Fibroblast of pulmonary artery (primary cell): Measurements from ENCODE around the gene PTCSC3.

Experiments used
- DNase-seq: peaks from one replicate; pipeline ENCODE4 v3.0.0-alpha.2; 2010; ENCODE audit warnings: low read depth
- H3K4me3 ChIP-seq: replicated peaks from 2 replicates; pipeline ENCODE4 v1.5.1; 2011; ENCODE audit warnings: low read depth, mild to moderate bottlenecking, control low read depth, low read length, moderate library complexity
- TF ChIP-seq, protein P1 (sequence below): IDR thresholded peaks from 2 replicates; pipeline ENCODE4 v1.5.1; 2011; ENCODE audit warnings: mild to moderate bottlenecking, control low read depth, low read length, inconsistent platforms; ENCODE audit errors: missing control alignments

PTCSC3 gene

DNA sequence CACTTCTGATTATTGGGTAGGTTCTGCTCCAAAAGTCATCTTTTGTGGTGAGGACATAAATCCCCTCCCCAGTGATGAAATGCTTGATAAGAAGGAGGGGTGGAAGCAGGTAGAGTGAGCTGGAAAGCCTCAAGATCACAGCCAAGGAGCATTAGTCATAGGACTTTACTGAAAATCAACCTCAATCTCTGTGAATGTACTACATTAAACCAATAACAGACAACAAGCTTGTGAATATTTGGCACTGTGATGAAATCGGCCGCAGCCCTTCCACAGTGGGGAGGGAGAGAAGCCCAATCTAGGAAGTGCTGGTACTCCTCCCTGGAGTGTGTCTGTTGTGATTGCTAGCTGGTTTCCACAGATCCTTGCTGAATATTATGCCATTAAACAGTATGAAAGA, 41.2 kb upstream of the PTCSC3 start:
- TF ChIP-seq, protein P1, sequence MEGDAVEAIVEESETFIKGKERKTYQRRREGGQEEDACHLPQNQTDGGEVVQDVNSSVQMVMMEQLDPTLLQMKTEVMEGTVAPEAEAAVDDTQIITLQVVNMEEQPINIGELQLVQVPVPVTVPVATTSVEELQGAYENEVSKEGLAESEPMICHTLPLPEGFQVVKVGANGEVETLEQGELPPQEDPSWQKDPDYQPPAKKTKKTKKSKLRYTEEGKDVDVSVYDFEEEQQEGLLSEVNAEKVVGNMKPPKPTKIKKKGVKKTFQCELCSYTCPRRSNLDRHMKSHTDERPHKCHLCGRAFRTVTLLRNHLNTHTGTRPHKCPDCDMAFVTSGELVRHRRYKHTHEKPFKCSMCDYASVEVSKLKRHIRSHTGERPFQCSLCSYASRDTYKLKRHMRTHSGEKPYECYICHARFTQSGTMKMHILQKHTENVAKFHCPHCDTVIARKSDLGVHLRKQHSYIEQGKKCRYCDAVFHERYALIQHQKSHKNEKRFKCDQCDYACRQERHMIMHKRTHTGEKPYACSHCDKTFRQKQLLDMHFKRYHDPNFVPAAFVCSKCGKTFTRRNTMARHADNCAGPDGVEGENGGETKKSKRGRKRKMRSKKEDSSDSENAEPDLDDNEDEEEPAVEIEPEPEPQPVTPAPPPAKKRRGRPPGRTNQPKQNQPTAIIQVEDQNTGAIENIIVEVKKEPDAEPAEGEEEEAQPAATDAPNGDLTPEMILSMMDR: no peak
- DNase-seq: no peak

DNA sequence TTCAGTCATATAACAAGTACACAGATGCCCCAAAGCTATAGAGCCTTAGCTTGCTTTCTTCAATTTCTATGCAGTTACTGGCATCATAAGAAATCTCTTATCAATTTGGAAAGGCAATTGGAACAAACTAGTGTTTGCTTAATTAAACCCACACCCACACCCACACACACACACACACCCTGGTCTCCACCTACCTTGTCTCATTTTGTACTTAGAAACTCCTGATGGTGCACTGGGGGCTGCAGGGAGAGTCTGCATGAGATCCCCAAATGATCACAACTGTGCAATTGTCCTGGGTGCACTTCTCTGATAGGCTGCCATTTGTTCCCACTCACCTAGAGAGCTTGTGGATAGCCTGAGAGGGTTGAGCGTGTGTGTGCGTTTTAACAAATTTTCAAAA, 40.5 kb upstream of the PTCSC3 start:
- DNase-seq: no peak
- H3K4me3 ChIP-seq: no peak overlapping the region
- TF ChIP-seq, protein P1: no peak

More for the DNA sequence above, 41.2 kb upstream of the PTCSC3 start:
- no peak overlapping the region for H3K4me3 ChIP-seq

DNA sequence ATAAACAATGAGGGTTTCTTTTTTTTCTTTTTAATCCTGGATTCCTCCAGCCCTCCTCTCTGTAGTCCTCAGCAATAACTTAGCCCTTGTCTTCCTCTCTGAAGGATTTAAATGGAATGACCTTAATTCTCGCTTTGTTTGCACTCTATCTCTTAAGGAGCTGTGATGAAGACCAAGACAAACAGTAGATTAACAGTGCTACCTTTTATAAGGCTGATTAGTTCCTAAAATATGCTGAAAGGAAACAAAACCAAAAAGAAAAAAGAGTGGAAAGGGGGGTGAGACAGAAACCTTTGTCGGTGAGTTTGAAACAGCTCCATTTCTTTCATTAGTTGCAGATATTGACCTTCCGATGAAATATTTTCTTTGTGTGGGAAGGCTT, 38.7 kb upstream of the PTCSC3 start:
- no peak for DNase-seq
- TF ChIP-seq, protein P1: no peak
- no peak overlapping the region for H3K4me3 ChIP-seq

DNA sequence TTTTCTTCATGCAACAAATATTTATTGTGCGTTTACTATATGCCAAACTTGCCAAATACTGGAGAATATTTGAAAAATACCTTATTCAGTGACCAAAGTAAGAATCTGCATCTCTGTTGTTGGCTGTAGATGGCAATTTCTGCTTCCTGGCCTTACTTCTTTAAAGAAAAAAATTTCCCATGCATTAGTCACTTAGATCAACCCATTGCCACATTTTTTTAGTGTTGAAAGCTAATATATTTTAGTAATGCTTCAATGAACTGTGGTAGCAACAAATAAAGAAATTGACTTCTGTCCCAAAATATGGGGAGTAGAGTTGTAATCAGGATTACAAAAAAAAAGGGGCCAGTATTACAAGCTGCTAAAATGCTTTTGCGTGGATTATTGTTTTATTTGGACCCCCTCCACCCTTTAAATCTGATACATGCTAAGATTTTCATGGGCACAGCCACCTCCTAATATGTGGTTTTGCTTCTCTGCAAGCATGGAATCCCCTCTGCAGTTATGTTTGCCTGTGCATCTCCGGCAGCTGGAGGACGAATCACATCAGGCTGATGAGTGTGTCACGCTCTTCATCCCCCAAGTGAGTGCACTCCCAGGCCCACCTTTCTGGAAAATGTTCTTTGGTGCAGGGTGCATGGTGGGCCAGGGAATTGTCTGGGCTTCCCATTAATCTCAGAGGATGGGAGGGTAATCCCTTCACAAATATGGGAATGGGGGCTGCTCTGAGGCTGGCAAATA, 38.1 kb upstream of the PTCSC3 start:
- H3K4me3 ChIP-seq: no peak overlapping the region
- TF ChIP-seq, protein P1: no peak
- no peak for DNase-seq

DNA sequence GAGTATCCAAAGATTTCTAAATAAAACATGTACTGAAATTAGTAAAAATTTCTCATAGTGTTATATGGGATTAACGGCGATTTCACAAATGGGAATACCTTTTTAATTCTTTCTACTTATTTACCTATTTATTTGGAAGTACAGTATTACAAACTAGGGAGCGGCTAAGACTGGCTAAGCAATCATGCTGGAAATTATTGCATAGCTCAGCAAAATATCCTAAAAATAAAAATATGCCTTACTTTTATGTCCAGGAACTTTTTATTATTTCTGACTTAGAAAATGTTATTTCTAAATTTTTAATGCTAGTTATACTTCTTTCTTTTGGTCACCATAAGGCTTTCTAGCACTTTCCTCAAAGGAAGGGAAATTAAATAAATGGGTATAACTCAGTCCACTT, 36.5 kb upstream of the PTCSC3 start:
- no peak for DNase-seq
- TF ChIP-seq, protein P1: no peak
- no peak overlapping the region for H3K4me3 ChIP-seq

DNA sequence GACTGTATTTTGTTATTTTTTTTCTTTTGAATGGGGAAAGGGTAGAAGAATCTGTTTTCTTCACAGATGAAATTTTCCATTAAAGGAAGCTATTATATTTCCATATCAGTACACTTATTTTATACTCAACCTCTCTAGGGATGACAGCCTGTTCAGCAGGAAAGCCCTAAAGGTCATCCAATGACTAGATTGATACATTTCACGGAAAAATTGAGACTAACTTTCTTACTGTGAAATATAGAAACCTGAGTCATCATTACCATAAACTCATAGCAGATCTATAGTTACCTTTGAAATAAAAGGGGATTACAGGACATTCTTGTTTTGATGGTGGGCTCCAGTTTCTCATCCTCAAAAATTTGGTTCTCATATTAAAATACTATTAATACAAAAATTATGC, 36.1 kb upstream of the PTCSC3 start:
- TF ChIP-seq, protein P1: no peak
- H3K4me3 ChIP-seq: no peak overlapping the region
- no peak for DNase-seq

DNA sequence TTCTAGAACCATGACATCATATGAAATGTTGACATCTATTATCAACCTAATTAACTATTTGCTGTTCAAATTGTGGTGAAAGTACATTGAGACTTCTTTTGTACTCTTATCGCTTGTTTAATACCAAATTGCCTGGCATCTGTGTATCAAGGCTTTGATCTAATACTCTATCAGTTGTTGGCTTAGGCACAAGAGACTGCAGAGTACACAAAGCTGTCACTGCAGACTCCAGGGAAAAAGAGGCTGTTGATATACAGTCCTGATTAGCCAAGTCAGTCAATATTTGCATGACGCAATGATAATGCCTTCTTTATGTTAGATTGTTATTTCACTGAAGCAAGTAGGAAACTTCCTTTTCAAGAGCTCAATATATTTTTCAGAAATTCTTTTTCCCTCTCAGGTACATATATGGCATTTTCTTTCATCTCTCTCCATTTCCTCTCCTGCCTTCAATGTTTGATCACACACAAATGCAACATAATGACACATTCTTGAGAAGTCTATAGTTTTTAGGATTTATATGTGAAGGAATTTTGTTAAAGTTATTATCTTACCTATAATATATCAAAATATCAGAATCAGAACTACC, 32.3 kb upstream of the PTCSC3 start:
- TF ChIP-seq, protein P1: no peak
- no peak for DNase-seq
- no peak overlapping the region for H3K4me3 ChIP-seq
